PC-9 (cell line): Measurements from ENCODE around the gene NTF4. TPM values are rescaled to one million over a fixed set of nuclear protein-coding genes. Genes with fewer than 3 reads are reported as not detected.
"Not testable (repeated sequence)": the region's sequence is repeated elsewhere in the genome, so short reads cannot be mapped to it uniquely, and the experiment has no call there.

Experiments used
- BruUV-seq: library from RNA; stranded (reverse); fragments of 400-500 nt; replicated peaks from 2 replicates; lab custom pipeline; 2021; lab: Mats Ljungman, UMichigan
- CTCF ChIA-PET: fragments of 300-600 bp; sonication (Branson Sonifier 250); formaldehyde crosslinking; loops from one replicate; lab custom pipeline; 2022; ENCODE audit warnings: antibody characterized with exemption; lab: Charles Lee
- POLR2A ChIA-PET: fragments of 300-600 bp; sonication (Branson Sonifier 250); formaldehyde crosslinking; loops from one replicate; lab custom pipeline; 2022; ENCODE audit warnings: antibody characterized with exemption; ENCODE audit not compliant: unreplicated experiment; lab: Charles Lee
- DNase-seq, 2 experiments: peaks; one replicate each; pipeline versions ENCODE4 v3.0.0 to v3.0.0-alpha.2; 2015 to 2022; ENCODE audit warnings: mixed read lengths in 1 of 2
- H2AFZ ChIP-seq: fragments of 200-600 bp; sonication (generic); 2 replicates; pipeline ENCODE4 v1.8.1; 2017; ENCODE audit warnings: antibody characterized with exemption
- H3F3A ChIP-seq: fragments of 200-600 bp; sonication (generic); 2 replicates; pipeline ENCODE4 v1.8.1; 2017; ENCODE audit warnings: antibody characterized with exemption, mild to moderate bottlenecking, low read depth; ENCODE audit not compliant: insufficient read depth
- H3K27ac ChIP-seq: fragments of 200-600 bp; sonication (generic); 2 replicates; pipeline ENCODE4 v1.6.1; 2016; ENCODE audit warnings: mixed run types
- H3K27me3 ChIP-seq: fragments of 200-600 bp; sonication (generic); 2 replicates; pipeline ENCODE4 v1.6.1; 2016; ENCODE audit warnings: low read depth, mixed run types; ENCODE audit not compliant: insufficient read depth
- H3K36me3 ChIP-seq: fragments of 200-600 bp; sonication (generic); 2 replicates; pipeline ENCODE4 v1.6.1; 2016; ENCODE audit warnings: low read depth, mixed run types
- H3K4me1 ChIP-seq: fragments of 200-600 bp; sonication (generic); replicated peaks from 2 replicates; pipeline ENCODE4 v1.6.1; 2016; ENCODE audit warnings: mixed run types; ENCODE audit not compliant: insufficient read depth
- H3K4me2 ChIP-seq: fragments of 200-600 bp; sonication (generic); 2 replicates; pipeline ENCODE4 v1.6.1; 2017; ENCODE audit warnings: mixed run types
- H3K4me3 ChIP-seq: fragments of 200-600 bp; sonication (generic); 2 replicates; pipeline ENCODE4 v1.6.1; 2016; ENCODE audit warnings: mixed run types
- H3K79me2 ChIP-seq: fragments of 200-600 bp; sonication (generic); 2 replicates; pipeline ENCODE4 v1.6.1; 2017; ENCODE audit warnings: low read depth, mixed run types
- H3K9me2 ChIP-seq: fragments of 200-600 bp; sonication (generic); 2 replicates; pipeline ENCODE4 v1.8.1; 2017; ENCODE audit warnings: mild to moderate bottlenecking; ENCODE audit not compliant: insufficient read depth
- H3K9me3 ChIP-seq: fragments of 200-600 bp; sonication (generic); 2 replicates; pipeline ENCODE4 v1.8.1; 2016; ENCODE audit warnings: low read depth; ENCODE audit not compliant: insufficient read depth
- H4K20me1 ChIP-seq: fragments of 200-600 bp; sonication (generic); 2 replicates; pipeline ENCODE4 v1.8.1; 2017; ENCODE audit not compliant: insufficient read depth
- CTCF ChIP-seq: fragments of 200-600 bp; sonication (generic); conservative IDR thresholded peaks from 2 replicates; pipeline ENCODE4 v1.6.1; 2017; ENCODE audit warnings: mixed run types, antibody characterized with exemption, mild to moderate bottlenecking, moderate library complexity
- EZH2 ChIP-seq: fragments of 200-600 bp; sonication (generic); IDR thresholded peaks from 2 replicates; pipeline ENCODE4 v1.8.0; 2017; ENCODE audit warnings: antibody characterized with exemption, low read depth
- intact Hi-C: fragments of 100-400 bp; cut with micrococcal nuclease; formaldehyde crosslinking; loops from one replicate; pipeline ENCODE4 v1.10.0; 2022; ENCODE audit not compliant: unreplicated experiment
- total RNA-seq: library from RNA; stranded (reverse); gene quantifications from 2 replicates; pipeline ENCODE4 v1.2.3, GENCODE V29; 2021

The NTF4 gene
- total RNA-seq, 1 experiment from 2014 or later, result 14.0 TPM

DNA sequence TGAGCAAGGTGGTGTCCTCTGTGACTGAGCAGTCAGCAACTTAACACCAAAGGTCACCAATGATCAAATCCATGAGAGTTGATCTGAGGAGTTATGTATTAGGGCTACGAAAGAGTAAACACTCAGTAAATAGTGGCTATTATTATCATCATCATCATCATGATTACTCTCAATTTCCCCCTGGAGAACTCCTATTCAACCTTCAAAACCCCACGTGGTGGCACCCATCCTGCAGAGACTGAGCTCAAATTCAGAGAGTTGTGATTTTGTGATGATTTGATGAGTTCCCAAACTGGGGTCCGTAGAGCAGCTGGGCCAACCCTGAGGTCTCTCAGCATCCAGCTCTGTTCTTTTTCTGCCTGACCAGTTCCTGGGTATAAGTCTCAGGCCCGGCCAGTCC, 14.8 kb downstream of the NTF4 start:
- H2AFZ ChIP-seq, CTCF ChIA-PET, H4K20me1 ChIP-seq, H3K27ac ChIP-seq, H3F3A ChIP-seq, H3K9me2 ChIP-seq, H3K27me3 ChIP-seq, H3K9me3 ChIP-seq, H3K36me3 ChIP-seq, DNase-seq, intact Hi-C loops, H3K4me2 ChIP-seq, H3K4me3 ChIP-seq, H3K79me2 ChIP-seq, POLR2A ChIA-PET, H3K4me1 ChIP-seq: not testable (repeated sequence)
- TSS peak; percentile 91 for BruUV-seq

- CTCF ChIA-PET, BruUV-seq, H3F3A ChIP-seq, DNase-seq, intact Hi-C loops, H3K36me3 ChIP-seq, H3K4me1 ChIP-seq, H3K9me2 ChIP-seq, H3K27ac ChIP-seq, H3K4me2 ChIP-seq, H4K20me1 ChIP-seq, H3K27me3 ChIP-seq, H3K79me2 ChIP-seq, H3K4me3 ChIP-seq, H3K9me3 ChIP-seq, POLR2A ChIA-PET, H2AFZ ChIP-seq: not testable (repeated sequence)
Measured at GRCh38 chr19:49049011-49049410, 15.6 kb downstream of the NTF4 start, which contains the start of gene CGB8. TSS of gene CGB8 (minus strand) at chr19:49049111. CDS start at chr19:49048739, 372 bp downstream.

GRCh38 chr19:49043548-49043947, 21.1 kb downstream of the NTF4 start, which contains the start of gene CGB5:
TSS of gene CGB5 (plus strand) at chr19:49043848. CDS start at chr19:49044210, 362 bp downstream.
- H3K79me2 ChIP-seq, CTCF ChIA-PET: not testable (repeated sequence)

DNA sequence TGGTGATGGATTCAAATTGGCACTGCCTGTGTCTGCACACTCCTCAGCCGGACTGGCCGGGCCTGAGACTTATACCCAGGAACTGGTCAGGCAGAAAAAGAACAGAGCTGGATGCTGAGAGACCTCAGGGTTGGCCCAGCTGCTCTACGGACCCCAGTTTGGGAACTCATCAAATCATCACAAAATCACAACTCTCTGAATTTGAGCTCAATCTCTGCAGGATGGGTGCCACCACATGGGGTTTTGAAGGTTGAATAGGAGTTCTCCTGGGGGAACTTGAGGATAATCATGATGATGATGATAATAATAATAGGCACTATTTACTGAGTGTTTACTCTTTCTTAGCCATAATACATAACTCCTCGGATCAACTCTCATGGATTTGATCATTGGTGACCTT, 22.0 kb downstream of the NTF4 start:
- TSS peak; percentile 43 for BruUV-seq
- H2AFZ ChIP-seq, CTCF ChIA-PET, intact Hi-C loops, H4K20me1 ChIP-seq, H3K9me2 ChIP-seq, H3K27me3 ChIP-seq, H3K9me3 ChIP-seq, H3K79me2 ChIP-seq, DNase-seq, H3K4me3 ChIP-seq, POLR2A ChIA-PET, H3K27ac ChIP-seq, H3K36me3 ChIP-seq: not testable (repeated sequence)
- H3K4me2 ChIP-seq, result peak overlapping the region; percentile 58
- peaks cover 11% of the 10 kb centered on the region; the same call in 1 of the 2 replicates for H3F3A ChIP-seq
- peaks cover 30% of the 10 kb centered on the region for H3K4me1 ChIP-seq

More at GRCh38 chr19:49043548-49043947, 21.1 kb downstream of the NTF4 start, which contains the start of gene CGB5:
- H3K4me2 ChIP-seq, intact Hi-C loops, H3K27ac ChIP-seq, H3F3A ChIP-seq, H2AFZ ChIP-seq, H3K9me2 ChIP-seq, H3K36me3 ChIP-seq, H3K9me3 ChIP-seq, POLR2A ChIA-PET, H3K27me3 ChIP-seq, H3K4me3 ChIP-seq, H4K20me1 ChIP-seq, BruUV-seq, DNase-seq: not testable (repeated sequence)
- peaks cover 24% of the 10 kb centered on the region for H3K4me1 ChIP-seq

DNA sequence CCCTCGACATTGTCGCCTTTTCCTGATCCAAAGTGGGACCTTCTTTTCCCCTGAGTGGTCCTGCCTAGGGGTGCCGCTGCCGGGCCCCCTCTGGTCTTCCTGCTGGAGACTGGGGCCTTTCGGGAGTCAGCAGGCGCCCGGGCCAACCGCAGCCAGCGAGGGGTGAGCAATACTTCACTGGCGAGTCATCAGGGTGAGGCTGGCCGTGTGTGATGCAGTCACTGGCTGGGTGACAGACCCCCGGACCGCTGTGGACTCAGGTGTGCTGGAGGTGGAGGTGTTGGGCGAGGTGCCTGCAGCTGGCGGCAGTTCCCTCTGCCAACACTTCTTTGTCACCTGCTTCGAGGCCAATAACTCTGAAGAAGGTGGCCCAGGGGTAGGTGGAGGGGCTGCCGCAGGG, 22.4 kb downstream of the NTF4 start:
- TF ChIP-seq EZH2 (no peak), CTCF (no peak)
- no peaks in the 10 kb centered on the region for H3K27me3 ChIP-seq
- no peaks in the 10 kb centered on the region for H3K36me3 ChIP-seq
- H3K4me2 ChIP-seq, result peak overlapping the region; percentile 58
- H2AFZ ChIP-seq, result peak overlapping the region; percentile 26; the same call in 1 of the 2 replicates
- peak; percentile 67 to 87 for DNase-seq
- H3K9me2 ChIP-seq, result no peaks in the 10 kb centered on the region
- H3K4me1 ChIP-seq, result peaks cover 30% of the 10 kb centered on the region
- ChIA-PET POLR2A (no interaction called here), CTCF (no interaction called here)
- H3K4me3 ChIP-seq, result no peak overlapping the region
- H4K20me1 ChIP-seq, result no peaks in the 10 kb centered on the region
- H3K27ac ChIP-seq, result no peak overlapping the region
- intact Hi-C loops, result no loop called here
- H3K79me2 ChIP-seq, result no peaks in the 10 kb centered on the region
- no TSS peak for BruUV-seq
- no peaks in the 10 kb centered on the region for H3K9me3 ChIP-seq
- peaks cover 11% of the 10 kb centered on the region; the same call in 1 of the 2 replicates for H3F3A ChIP-seq

- CTCF ChIA-PET, result interaction anchor here (0.9 kb wide), 1 partner anchor 16 kb away, joined by 5 read pairs; no protein-coding TSS in a partner anchor
- BruUV-seq, DNase-seq, H3K27me3 ChIP-seq, H3K27ac ChIP-seq, H2AFZ ChIP-seq, H3K36me3 ChIP-seq, H3K9me3 ChIP-seq, H3K4me2 ChIP-seq, H3K79me2 ChIP-seq, H3K9me2 ChIP-seq, H3K4me3 ChIP-seq, H4K20me1 ChIP-seq, intact Hi-C loops: not testable (repeated sequence)
- peaks cover 11% of the 10 kb centered on the region; the same call in 1 of the 2 replicates for H3F3A ChIP-seq
- POLR2A ChIA-PET, result interaction anchor here (0.7 kb wide), 1 partner anchor 394 kb away, joined by 7 read pairs; no protein-coding TSS in a partner anchor
- H3K4me1 ChIP-seq, result peaks cover 30% of the 10 kb centered on the region
Measured at GRCh38 chr19:49039736-49040135, 24.9 kb downstream of the NTF4 start.
